Measurements from ENCODE around the gene GALNT18.

DNA sequence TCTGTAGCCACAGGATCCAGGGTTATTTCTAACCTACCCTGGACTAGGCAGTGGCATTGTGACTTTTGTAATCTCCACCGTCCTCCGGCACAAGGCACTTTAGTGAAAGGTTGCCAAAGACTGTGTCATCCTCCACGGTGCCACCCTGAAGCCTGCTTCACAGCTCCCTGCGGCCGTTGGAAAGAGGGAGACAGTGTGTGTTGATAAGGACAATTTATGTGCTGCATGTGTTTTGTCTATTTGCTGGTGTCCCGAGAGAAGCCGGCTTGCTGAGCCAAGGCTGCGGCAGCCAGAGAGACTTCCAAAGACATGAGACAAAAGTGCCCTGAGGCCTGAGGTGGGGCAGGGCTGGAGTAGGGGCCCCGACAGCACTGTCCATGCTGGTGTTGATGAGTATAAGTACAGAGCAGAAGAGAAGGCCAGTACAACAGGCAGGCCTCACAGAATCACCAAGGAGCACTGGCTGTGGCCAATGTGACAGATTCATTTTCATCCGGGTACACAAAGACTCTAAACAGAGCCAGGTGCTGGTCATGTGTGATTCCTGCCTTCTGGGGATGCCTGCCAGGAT is 40.9 kb downstream of the GALNT18 start:
- TF ChIP-seq, protein P1, sequence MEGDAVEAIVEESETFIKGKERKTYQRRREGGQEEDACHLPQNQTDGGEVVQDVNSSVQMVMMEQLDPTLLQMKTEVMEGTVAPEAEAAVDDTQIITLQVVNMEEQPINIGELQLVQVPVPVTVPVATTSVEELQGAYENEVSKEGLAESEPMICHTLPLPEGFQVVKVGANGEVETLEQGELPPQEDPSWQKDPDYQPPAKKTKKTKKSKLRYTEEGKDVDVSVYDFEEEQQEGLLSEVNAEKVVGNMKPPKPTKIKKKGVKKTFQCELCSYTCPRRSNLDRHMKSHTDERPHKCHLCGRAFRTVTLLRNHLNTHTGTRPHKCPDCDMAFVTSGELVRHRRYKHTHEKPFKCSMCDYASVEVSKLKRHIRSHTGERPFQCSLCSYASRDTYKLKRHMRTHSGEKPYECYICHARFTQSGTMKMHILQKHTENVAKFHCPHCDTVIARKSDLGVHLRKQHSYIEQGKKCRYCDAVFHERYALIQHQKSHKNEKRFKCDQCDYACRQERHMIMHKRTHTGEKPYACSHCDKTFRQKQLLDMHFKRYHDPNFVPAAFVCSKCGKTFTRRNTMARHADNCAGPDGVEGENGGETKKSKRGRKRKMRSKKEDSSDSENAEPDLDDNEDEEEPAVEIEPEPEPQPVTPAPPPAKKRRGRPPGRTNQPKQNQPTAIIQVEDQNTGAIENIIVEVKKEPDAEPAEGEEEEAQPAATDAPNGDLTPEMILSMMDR (IDR thresholded peaks at IDR 0.05; ENCODE audit: low read depth, low read length, missing input control), result no peak
- TF ChIP-seq YY1 (IDR thresholded peaks at IDR 0.05), result no peak
- no peak for TF ChIP-seq SP1 (IDR thresholded peaks at IDR 0.05)
- TF ChIP-seq, protein P2, sequence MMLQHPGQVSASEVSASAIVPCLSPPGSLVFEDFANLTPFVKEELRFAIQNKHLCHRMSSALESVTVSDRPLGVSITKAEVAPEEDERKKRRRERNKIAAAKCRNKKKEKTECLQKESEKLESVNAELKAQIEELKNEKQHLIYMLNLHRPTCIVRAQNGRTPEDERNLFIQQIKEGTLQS (IDR thresholded peaks at IDR 0.05), result no peak
- TF ChIP-seq, protein P3, sequence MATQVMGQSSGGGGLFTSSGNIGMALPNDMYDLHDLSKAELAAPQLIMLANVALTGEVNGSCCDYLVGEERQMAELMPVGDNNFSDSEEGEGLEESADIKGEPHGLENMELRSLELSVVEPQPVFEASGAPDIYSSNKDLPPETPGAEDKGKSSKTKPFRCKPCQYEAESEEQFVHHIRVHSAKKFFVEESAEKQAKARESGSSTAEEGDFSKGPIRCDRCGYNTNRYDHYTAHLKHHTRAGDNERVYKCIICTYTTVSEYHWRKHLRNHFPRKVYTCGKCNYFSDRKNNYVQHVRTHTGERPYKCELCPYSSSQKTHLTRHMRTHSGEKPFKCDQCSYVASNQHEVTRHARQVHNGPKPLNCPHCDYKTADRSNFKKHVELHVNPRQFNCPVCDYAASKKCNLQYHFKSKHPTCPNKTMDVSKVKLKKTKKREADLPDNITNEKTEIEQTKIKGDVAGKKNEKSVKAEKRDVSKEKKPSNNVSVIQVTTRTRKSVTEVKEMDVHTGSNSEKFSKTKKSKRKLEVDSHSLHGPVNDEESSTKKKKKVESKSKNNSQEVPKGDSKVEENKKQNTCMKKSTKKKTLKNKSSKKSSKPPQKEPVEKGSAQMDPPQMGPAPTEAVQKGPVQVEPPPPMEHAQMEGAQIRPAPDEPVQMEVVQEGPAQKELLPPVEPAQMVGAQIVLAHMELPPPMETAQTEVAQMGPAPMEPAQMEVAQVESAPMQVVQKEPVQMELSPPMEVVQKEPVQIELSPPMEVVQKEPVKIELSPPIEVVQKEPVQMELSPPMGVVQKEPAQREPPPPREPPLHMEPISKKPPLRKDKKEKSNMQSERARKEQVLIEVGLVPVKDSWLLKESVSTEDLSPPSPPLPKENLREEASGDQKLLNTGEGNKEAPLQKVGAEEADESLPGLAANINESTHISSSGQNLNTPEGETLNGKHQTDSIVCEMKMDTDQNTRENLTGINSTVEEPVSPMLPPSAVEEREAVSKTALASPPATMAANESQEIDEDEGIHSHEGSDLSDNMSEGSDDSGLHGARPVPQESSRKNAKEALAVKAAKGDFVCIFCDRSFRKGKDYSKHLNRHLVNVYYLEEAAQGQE (IDR thresholded peaks at IDR 0.05), result no peak
- no peak for TF ChIP-seq JUND (IDR thresholded peaks at IDR 0.05)
- TF ChIP-seq, protein P4, sequence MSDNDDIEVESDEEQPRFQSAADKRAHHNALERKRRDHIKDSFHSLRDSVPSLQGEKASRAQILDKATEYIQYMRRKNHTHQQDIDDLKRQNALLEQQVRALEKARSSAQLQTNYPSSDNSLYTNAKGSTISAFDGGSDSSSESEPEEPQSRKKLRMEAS (IDR thresholded peaks at IDR 0.05), result no peak
- TF ChIP-seq FOXA1 (IDR thresholded peaks at IDR 0.05), result no peak

Measured in liver (tissue), 3 donors.